ENCODE data around the gene TAMALIN.

The TAMALIN gene

DNA sequence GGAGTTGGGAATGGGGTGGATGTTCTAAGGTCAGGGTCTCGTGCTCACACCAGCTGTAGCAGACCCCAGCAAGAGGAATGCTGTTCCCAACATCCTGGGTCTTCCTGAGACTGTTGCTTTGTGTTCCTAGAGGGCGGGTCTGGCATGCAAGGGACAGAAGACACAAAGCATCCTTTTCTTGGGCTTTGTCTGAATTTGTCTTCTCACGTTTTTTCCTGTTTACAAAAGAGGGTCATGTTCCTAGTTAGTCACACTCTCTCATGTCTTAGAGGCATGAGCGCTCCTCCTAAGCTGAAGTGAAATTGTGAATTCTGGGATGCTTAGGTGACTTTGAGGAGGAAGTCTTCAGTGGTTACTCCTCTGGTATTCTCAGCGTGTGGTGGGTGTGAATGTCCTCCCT is 9.6 kb upstream of the TAMALIN start:
- no peak overlapping the region for H3K27ac ChIP-seq
- TF ChIP-seq, protein P1, sequence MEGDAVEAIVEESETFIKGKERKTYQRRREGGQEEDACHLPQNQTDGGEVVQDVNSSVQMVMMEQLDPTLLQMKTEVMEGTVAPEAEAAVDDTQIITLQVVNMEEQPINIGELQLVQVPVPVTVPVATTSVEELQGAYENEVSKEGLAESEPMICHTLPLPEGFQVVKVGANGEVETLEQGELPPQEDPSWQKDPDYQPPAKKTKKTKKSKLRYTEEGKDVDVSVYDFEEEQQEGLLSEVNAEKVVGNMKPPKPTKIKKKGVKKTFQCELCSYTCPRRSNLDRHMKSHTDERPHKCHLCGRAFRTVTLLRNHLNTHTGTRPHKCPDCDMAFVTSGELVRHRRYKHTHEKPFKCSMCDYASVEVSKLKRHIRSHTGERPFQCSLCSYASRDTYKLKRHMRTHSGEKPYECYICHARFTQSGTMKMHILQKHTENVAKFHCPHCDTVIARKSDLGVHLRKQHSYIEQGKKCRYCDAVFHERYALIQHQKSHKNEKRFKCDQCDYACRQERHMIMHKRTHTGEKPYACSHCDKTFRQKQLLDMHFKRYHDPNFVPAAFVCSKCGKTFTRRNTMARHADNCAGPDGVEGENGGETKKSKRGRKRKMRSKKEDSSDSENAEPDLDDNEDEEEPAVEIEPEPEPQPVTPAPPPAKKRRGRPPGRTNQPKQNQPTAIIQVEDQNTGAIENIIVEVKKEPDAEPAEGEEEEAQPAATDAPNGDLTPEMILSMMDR (conservative IDR thresholded peaks at IDR 0.05) = no peak

DNA sequence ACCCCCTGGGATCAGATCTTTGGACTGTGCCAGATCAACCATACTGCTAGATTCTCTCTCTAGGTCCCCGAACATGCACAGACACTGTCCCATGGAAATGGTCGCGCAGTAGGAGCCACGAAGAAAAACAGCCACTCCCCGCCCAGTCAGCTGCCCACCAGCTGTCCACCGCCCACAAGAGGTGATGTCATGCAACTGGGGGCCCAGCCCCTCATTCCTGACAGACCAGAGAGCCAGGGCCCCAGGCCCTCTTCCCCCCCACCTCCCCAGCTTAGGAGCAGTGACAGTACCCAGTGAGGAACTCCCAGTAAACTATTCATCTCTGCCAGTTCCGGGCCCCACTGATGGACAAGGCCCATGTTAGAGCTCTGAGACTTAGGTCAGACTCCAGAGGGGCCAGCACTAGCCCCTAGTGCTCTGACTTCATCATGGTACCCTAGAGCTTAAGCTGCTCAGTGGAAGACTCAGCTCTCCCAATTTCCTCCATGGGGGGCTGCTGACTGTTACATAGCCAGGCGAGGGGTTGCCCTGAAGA is 3.7 kb upstream of the TAMALIN start:
- H3K27ac ChIP-seq = no peak overlapping the region
- TF ChIP-seq, protein P1 (conservative IDR thresholded peaks at IDR 0.05) = no peak

DNA sequence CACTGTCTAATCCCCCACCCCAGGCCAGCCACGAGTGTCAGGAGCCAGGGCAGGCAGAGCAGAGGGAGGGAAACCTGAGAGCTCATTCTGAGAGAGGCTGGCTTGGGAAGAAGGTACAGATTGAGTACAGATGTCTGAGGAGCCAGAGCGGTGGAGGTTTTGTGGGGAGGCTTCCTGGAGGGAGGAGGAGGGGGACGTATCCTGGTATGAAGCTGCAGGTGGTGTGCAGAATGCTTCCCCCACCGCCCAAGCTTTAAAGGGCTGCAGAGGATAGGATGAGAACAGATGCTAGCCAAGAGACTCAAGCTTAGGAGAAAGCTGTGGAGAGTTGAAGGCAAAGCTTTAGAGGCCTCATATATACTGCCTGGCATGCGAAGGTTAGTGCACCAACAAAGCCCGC is 3.2 kb upstream of the TAMALIN start:
- no peak overlapping the region for H3K27ac ChIP-seq
- TF ChIP-seq, protein P1 (conservative IDR thresholded peaks at IDR 0.05) = no peak

DNA sequence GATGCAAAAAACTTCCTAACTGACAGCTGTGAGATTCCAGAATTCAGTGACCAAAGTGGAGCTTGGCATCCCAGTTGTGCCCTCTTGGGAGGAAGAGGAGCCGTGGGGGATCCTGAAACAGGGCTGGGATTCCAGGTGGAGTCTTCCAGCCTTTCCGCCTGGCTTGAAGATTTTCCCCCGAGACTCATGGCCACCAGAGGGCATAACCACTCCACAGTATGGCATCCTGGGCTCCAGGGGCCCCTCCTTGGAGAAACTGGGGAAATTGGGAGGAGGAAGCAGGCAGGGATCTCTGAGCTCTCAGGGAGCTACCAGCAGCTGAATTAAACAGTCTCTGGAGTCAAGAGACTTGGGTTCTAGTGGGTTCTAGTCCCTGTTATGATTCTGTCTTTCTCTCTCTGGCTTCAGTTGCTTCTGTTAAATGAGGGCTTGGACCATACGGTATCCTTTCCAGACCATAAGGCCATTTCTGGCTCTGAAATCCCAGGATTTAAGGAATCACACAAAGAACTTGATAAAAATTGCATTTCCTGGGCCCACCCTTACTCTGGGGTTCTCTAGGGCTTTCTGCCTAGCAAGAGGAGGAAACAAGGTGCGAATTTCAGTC is 2.6 kb upstream of the TAMALIN start:
- TF ChIP-seq, protein P1 (conservative IDR thresholded peaks at IDR 0.05) = peak; percentile 90
- peak overlapping the region; percentile 28; the same call in 1 of the 2 replicates for H3K27ac ChIP-seq

DNA sequence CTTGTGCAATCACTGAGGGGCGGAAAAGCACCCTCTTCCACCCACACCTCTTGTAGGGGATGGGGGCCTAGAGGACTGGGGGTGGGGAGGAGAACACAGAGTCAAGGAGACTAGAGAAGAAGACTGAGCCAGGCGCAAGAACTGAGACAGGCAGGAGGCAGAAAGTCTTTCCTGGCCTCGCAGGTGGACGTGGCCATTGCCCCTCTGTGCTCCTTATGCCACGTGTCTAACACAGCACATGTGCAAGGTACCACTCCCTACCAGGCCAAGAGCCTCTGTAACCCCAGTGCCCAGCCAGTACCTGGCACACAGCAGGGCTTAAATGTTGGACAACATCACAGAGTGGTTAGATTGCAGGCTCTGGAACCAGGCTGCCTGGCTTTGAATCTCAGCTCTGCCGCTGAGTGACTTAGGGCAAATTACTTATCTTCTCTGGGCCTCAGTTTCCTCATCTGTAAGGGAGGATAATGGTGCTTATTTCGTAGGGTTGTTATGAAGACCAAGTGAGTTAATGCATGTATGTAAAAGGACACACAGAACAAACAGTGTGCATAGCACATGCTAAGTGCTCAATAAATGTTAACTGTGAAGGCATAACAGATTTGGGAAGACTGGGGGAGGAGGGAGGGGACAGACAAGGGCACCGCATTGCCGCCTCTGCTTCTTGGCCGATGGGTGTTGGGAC is 1.4 kb upstream of the TAMALIN start:
- no peak overlapping the region for H3K27ac ChIP-seq
- TF ChIP-seq, protein P1 (conservative IDR thresholded peaks at IDR 0.05) = no peak

DNA sequence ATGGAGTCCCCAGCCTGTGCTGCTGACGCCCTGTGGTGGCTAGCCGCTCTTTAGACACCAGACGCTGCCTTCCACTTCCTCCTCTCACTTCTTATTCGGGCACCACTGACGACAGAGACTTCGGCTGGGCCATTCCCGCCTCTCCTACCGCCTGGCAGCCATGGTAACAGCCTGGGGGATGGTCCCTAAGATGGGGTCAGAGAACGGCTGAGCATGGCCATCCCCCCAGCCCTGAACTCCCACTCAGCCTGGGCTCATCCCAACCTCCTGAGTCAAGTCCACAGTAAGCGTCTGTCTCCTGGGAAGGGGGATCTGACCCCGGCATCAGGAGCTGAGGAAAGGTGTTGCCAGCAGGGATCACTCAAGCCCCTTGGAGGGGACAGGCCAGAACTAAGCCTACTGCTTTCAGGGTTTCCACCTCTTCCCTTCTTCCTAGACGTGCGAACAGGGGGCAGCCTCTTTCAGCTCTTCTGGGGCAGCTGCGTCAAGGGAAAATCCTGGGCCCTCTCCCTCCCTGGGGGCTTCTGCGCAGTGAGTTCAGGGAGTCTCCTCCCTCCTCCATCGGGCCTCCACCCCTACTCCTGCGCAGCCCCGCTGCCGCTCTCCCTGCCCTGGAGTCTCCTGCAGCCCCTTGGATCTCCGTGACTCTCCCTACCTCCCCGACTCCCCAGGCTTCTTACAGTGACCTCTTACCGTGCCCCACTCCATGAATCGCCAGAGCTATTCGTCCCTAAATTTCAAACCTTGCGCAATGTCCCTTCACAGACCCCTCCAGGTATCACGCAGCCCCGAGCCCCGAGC is 643 bp upstream of the TAMALIN start:
- no peak overlapping the region for H3K27ac ChIP-seq
- TF ChIP-seq, protein P1 (conservative IDR thresholded peaks at IDR 0.05) = no peak

Measured in VCaP (cell line).